ENCODE results near the gene TBC1D24.

TBC1D24 gene

GRCh38 chr16:2517954-2518605 is 43.2 kb downstream of the TBC1D24 start:
- DNase-seq (ENCODE audit: low read depth) = no peak

- DNase-seq (ENCODE audit: low read depth) = no peak
These were observed 44.1 kb downstream of the TBC1D24 start for GRCh38 chr16:2518823-2519710.

DNA sequence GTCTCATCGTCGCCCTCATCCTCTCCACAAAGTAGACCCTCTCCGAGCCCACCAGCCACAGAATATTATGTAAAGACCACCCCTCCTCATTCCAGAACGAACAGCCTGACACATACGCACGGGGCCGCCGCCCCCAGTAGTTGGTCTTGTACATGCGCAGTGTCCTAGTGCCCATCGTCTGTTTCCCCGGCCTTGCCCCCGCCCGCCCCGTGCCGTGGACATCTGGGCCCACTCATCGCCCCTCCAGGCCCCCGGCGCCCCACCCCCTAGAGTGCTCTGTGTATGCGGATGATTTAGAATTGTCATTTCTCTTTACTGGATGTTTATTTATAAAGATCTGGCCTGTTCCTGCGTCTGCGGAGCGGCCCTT is 44.8 kb downstream of the TBC1D24 start:
- DNase-seq (ENCODE audit: low read depth) = no peak

DNA sequence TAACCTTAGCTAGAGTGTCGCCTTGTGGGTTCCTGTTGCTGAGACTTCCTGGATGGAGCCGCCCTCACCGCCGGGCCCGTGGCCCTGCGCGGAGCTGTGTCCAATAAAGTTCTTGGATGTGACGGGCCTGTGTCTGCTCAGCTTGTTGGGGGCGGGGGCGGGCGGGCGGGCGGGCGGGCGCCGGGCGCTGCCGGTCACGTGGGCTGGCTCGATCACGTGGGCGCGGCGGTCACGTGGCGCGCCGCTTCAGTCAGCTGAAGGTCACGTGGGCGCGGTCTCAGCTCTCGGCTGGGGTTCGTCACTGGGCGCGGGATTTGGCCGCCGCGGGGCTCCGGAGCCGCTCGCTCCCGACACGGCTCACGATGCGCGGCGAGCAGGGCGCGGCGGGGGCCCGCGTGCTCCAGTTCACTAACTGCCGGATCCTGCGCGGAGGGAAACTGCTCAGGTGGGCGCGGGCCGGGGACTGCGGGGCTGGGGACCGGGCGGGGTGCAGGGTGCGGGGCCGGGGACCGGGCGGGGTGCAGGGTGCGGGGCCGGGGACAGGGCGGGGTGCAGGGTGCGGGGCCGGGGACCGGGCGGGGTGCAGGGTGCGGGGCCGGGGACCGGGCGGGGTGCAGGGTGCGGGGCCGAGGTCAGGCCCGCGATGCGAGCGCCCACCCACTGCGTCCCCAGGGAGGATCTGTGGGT is 45.3 kb downstream of the TBC1D24 start, which contains the start of gene AMDHD2:
AMDHD2 (plus strand) TSS at position 275 of the 687 bp plus-strand sequence; CDS start at position 363, 88 bp downstream.
- DNase-seq (ENCODE audit: low read depth) = peak; percentile 91

DNA sequence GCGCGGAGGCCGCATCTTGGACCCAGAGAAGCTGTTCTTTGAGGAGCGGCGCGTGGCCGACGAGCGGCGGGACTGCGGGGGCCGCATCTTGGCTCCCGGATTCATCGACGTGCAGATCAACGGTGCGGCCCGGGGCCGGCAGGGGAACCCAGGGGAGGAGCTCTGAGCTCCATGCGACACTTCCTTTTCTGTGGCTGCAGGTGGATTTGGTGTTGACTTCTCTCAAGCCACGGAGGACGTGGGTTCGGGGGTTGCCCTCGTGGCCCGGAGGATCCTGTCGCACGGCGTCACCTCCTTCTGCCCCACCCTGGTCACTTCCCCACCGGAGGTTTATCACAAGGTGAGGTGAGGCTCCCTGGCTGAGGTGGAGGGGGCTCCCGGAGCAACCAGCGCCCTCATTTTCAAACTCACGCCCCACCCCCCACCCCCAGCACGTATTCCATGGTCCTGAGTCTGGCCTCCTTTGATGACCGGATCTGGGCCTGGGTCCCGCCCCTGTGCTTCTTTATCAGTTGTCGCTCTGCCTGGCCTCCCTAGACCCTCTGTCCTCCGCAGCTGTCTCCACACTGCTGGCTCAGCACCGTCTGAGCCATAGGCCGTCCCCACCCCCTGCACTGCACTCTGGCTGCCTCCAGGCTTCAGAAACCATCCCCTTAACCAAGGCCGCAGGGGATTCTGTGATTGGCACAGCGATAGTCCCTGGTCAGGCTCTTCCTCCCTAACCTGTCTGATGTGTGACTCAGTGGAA is 46.0 kb downstream of the TBC1D24 start:
- no peak for DNase-seq (ENCODE audit: low read depth)

DNA sequence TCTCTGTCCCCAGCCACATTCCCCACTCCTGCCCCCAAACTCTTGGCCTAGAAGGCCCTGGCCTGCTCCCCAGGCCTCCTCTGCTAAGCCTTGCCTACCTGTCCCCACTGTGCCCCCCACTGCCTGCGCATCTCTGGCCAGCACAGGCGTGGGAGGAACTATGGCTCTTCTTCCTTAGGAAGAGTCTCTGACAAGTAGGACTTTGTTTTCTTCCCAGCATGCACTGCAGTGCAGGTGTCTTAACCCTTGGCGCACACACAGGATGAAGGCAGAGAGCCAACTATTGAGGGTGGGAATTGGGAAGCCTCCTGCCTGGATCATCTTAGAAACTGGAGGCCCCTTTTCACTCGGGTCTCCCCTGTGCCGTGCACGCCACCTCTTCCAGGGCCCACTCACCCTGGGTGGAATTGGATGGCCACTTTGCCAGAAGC is 48.9 kb downstream of the TBC1D24 start:
- no peak for DNase-seq (ENCODE audit: low read depth)

- DNase-seq (ENCODE audit: low read depth) = no peak
These were observed 49.5 kb downstream of the TBC1D24 start for GRCh38 chr16:2524339-2524938.

DNA sequence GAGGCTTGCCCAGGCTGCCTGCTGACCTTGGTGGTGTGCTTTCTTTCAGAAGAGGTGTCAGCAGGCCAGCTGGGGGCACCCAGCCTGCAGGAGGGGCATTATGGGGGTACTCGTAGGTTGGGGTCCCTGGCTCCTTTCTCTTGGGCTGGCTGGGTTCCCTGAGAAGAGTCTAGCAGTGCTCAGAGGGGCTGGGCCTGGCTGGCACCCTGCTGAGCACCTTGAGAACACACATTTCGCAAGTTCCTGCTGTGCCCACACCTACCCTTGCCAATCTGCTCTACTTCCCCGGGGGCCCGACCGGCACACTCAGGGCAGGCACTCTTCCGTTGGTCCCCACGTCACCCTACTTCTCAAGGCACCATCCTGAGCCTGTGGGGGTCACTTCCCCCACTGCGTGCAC is 51.2 kb downstream of the TBC1D24 start:
- no peak for DNase-seq (ENCODE audit: low read depth)

DNA sequence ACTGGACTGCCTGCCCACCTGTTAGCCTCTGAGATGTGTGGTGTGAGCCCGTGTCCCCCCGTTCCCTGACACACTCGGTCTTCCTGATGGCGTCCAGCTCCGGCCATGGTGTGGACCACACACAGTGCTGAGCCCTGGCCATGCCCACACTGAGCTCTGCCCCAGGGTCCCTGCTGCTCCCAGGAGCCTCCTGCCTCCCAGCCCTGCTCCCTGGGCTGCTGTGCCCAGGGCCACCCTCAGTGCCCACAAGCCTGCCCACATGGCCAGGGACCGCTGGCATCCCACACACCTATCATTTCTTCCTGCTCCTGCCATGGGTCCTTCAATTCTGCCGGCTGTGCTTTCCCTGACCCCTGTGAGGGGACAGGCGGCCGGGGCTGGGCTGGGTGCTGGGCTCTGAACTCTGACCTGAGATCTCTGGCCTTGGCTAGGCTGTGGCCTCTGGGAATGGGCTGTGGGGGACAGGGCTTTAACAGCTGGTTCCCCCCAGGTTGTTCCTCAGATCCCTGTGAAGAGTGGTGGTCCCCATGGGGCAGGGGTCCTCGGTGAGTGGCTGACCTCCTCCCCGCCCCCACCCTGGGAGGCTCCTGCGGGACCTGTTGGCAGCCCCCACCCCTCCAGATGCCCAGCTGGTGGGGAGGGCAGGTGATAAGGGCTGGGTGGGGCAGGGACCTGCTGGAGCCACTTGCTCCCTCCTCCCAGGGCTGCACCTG is 52.3 kb downstream of the TBC1D24 start:
- no peak for DNase-seq (ENCODE audit: low read depth)

- DNase-seq (ENCODE audit: low read depth) = no peak
These were observed 52.8 kb downstream of the TBC1D24 start for GRCh38 chr16:2527784-2528100.

- DNase-seq (ENCODE audit: low read depth) = no peak
These were observed 53.5 kb downstream of the TBC1D24 start for GRCh38 chr16:2528161-2529060.

DNA sequence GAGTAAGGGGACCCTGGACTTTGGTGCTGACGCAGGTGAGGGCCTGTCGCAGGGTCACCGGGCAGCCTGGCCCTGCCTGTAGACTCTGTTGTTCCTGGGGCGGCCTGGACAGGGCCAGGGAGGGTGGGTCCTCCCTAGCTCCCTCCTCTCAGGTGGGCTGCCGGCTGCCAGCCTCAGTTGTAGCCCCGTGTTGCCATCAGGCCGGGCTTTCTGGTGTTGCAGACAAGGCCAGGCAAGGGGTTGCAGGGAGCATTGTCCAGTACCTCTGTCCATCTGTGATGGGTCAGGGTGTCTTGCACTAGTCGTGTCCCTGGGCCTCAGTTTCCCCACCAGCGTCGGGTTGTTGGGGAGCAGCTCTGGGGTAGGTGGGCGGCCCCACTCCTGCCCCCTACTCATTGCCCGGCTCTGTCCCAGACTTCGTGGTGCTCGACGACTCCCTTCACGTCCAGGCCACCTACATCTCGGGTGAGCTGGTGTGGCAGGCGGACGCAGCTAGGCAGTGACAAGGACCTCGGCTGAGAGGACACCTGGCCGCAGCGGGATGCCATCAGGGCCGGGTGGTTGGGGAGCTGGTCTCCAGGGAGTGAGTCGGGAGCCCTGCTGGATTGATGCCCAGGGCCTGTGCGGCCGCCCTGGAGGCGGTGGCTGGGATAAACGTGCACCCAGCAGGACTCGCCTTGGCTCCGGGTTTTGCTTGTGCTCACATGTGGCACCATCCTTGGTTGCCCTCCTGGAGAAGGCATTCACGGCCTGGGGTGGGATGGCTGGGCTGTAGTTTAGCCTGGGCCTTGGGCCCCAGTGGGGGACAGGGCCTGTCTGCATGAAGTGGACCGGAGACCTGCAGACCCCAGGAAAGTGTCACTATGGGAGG is 54.4 kb downstream of the TBC1D24 start:
- no peak for DNase-seq (ENCODE audit: low read depth)

DNA sequence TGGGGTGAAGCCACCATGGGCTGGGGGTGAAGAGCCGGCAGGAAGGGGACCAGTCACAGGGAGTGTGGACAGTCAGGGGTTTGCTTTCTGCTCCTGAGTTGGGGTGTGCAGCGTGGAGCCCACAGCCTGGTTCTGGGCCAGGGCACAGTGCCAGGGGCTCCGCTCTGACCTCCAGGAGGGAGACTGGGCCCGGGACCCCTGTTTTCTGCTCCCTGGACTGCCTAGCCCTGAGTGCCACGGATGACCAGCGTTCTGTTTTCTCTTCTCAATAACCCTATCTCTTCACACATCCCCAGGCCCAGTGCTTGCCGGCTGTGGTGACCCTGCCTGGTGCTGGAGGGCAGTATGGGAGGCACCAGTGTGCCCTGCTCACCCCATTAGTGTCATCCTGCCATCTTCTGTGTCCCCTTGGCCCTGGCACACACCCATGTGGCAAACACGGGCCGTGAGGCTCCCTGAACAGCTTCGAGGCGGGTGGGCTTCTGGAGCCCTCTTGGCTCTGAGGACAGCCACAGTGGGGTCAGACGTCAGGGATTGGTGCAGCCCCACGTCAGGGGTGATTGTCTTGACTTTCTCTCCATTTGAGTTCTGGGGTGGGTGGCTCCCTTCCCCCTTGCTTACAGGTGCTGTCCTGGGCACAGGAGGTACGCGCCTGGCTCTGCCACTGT is 55.2 kb downstream of the TBC1D24 start:
- no peak for DNase-seq (ENCODE audit: low read depth)

DNA sequence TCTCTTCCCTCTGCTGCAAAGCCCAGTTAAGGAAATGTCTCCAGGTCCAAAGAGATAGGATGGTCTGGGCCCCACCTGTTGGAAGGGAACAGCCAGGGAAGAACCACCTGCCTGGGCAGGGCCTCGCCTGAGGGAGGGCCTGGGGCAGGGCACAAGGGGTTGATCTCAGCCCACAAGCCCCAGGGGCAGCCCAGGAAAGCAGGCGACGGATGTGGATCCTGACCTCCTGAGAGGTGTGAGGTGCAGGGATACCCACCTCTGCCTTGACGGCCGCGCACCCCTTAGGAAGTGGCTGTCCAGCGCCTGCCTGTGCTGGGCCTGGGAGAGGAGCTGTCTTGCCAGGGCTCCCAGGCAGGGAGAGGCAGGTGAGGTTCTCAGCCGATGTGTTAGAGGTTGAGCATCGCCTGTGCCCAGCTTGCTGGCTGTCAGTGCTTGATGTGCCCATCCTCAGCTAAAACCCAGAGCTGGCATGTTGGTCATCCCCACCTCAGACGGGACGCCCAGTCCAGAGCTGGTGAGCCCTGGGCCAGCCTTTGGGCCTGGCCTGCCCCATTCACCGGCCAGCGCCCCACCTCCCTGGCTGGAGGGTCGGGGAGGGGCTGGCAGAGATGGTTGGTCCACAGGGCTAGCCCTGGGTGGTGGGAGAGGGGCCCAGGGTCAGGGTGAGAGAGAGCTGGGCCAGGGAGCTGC is 55.8 kb downstream of the TBC1D24 start:
- no peak for DNase-seq (ENCODE audit: low read depth)

GRCh38 chr16:2531371-2531695 is 56.4 kb downstream of the TBC1D24 start, which contains the start of gene CEMP1:
Gene CEMP1 (minus strand): TSS chr16:2531408. CDS start chr16:2531073, 335 bp downstream.
- DNase-seq (ENCODE audit: low read depth) = no peak

DNA sequence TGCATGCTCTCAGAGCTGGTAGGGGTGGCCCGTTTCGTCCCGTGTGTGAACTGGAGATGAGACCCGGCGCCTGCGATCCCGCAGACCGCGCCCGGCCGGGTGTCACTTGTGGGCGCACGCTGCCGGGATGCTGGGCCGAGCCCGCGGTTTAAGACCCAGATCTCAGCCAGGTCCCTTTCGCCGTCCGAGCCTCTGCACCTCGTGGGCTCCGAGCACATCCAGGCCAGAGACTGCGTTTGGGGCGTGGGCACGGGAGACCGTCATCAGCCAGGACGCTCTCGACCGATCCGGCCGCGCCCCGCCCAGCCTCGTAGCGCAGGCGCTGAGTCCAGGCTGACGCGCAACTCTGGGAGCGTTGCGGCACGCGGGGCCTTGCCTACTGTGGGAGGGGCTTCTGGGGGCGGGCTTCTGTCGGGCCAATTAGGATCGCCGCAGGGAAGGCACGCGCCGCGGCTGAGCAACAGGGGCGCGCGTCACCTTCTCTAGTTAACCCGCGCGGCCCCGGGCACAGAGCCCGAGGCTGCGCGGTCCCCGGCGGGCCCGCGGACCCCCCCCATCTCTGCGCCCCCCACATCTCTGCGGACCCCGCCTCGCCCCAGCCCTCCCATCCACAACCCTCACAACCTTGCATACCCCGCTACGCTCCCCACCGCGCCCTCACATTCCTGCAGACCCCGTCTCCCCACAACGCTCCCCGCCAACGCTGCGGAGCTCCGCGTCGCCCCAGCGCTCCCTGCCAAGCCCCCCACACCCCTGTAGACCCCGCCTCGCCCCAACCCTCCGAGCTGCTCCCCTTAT is 57.0 kb downstream of the TBC1D24 start:
- peak; percentile 97 for DNase-seq (ENCODE audit: low read depth)
